Liver (tissue), 9 donors: ENCODE measurements around the gene SLC9A1. TPM values are rescaled to one million over a fixed set of nuclear protein-coding genes. Genes with fewer than 3 reads are reported as not detected.
"Not testable (repeated sequence)": the region's sequence is repeated elsewhere in the genome, so short reads cannot be mapped to it uniquely, and the experiment has no call there.

Source experiments
- DNase-seq: peaks from one replicate; pipeline ENCODE4 v3.0.0-alpha.2; 2017; ENCODE audit warnings: low spot score
- H3K27ac ChIP-seq, 2 donors: one replicate each; pipeline ENCODE4 v1.7.0; 2013; ENCODE audit warnings: inconsistent platforms in 2 of 2, low read length in 2 of 2, control low read depth in 1 of 2, low read depth in 1 of 2, mild to moderate bottlenecking in 1 of 2
- H3K27me3 ChIP-seq, 4 donors: one replicate each; pipeline versions ENCODE4 v1.6.1 to v1.7.0; 2013; ENCODE audit warnings: low read length in 3 of 4, inconsistent platforms in 1 of 4, mild to moderate bottlenecking in 1 of 4, moderate library complexity in 1 of 4; ENCODE audit not compliant: control insufficient read depth in 4 of 4, insufficient read depth in 4 of 4
- H3K36me3 ChIP-seq, 4 donors: one replicate each; pipeline versions ENCODE4 v1.6.1 to v1.7.0; 2013; ENCODE audit warnings: low read length in 3 of 4, mild to moderate bottlenecking in 3 of 4, low read depth in 1 of 4, moderate library complexity in 1 of 4; ENCODE audit not compliant: control insufficient read depth in 4 of 4, insufficient read depth in 3 of 4
- H3K4me1 ChIP-seq, 4 donors: one replicate each; pipeline versions ENCODE4 v1.6.1 to v1.7.0; 2013; ENCODE audit warnings: low read length in 3 of 4, mild to moderate bottlenecking in 3 of 4, moderate library complexity in 1 of 4; ENCODE audit not compliant: control insufficient read depth in 4 of 4, insufficient read depth in 4 of 4
- H3K4me3 ChIP-seq, 3 donors: one replicate each; pipeline versions ENCODE4 v1.6.1 to v1.7.0; 2013; ENCODE audit warnings: low read length in 3 of 3, control low read depth in 1 of 3, low read depth in 1 of 3, mild to moderate bottlenecking in 1 of 3
- H3K9ac ChIP-seq, 2 donors: one replicate each; pipeline ENCODE4 v1.7.0; 2013; ENCODE audit warnings: low read length in 2 of 2, mild to moderate bottlenecking in 2 of 2, moderate library complexity in 2 of 2, control low read depth in 1 of 2, low read depth in 1 of 2
- H3K9me3 ChIP-seq, 4 donors: one replicate each; pipeline versions ENCODE4 v1.6.1 to v1.7.0; 2013; ENCODE audit warnings: low read length in 3 of 4; ENCODE audit not compliant: control insufficient read depth in 4 of 4
- ATF3 ChIP-seq: IDR thresholded peaks from 2 replicates; pipeline ENCODE4 v1.6.1; 2016; ENCODE audit warnings: antibody characterized with exemption
- CTCF ChIP-seq: fragments of 150-350 bp; IDR thresholded peaks from 2 replicates; pipeline ENCODE4 v1.5.1; 2017; ENCODE audit warnings: improper control_type of control experiment, low read depth, low read length; ENCODE audit not compliant: missing input control
- EGR1 ChIP-seq, 2 donors: IDR thresholded peaks; 2 replicates each; pipeline ENCODE4 v1.6.1; 2016 to 2018; ENCODE audit warnings: antibody characterized with exemption in 2 of 2, low read depth in 2 of 2
- FOXA1 ChIP-seq: IDR thresholded peaks from 2 replicates; pipeline ENCODE4 v1.6.1; 2016; ENCODE audit warnings: antibody characterized with exemption
- FOXA2 ChIP-seq: IDR thresholded peaks from 2 replicates; pipeline ENCODE4 v1.6.1; 2016; ENCODE audit warnings: antibody characterized with exemption
- GABPA ChIP-seq, 2 donors: IDR thresholded peaks in 1 of 2; conservative IDR thresholded peaks in 1 of 2; 2 replicates each; pipeline ENCODE4 v1.6.1; 2016; ENCODE audit warnings: antibody characterized with exemption in 2 of 2, mild to moderate bottlenecking in 1 of 2, moderate library complexity in 1 of 2
- HNF4A ChIP-seq, 2 donors: conservative IDR thresholded peaks; 2 replicates each; pipeline ENCODE4 v1.6.1; 2016; ENCODE audit warnings: antibody characterized with exemption in 2 of 2, mild to moderate bottlenecking in 2 of 2
- HNF4G ChIP-seq: IDR thresholded peaks from 2 replicates; pipeline ENCODE4 v1.6.1; 2016; ENCODE audit warnings: antibody characterized with exemption
- JUND ChIP-seq, 2 donors: IDR thresholded peaks; 2 replicates each; pipeline ENCODE4 v1.6.1; 2016; ENCODE audit warnings: antibody characterized with exemption in 2 of 2
- MAX ChIP-seq: IDR thresholded peaks from 2 replicates; pipeline ENCODE4 v1.6.1; 2016; ENCODE audit warnings: antibody characterized with exemption
- NR2F2 ChIP-seq: IDR thresholded peaks from 2 replicates; pipeline ENCODE4 v1.6.1; 2016; ENCODE audit warnings: antibody characterized with exemption
- RAD21 ChIP-seq, 2 donors: IDR thresholded peaks; 2 replicates each; pipeline ENCODE4 v1.6.1; 2016; ENCODE audit warnings: antibody characterized with exemption in 2 of 2, mild to moderate bottlenecking in 2 of 2
- REST ChIP-seq: IDR thresholded peaks from 2 replicates; pipeline ENCODE4 v1.6.1; 2016; ENCODE audit warnings: antibody characterized with exemption, mild to moderate bottlenecking
- RXRA ChIP-seq, 2 donors: IDR thresholded peaks; 2 replicates each; pipeline ENCODE4 v1.6.1; 2017 to 2018; ENCODE audit warnings: antibody characterized with exemption in 2 of 2, mild to moderate bottlenecking in 1 of 2
- TAF1 ChIP-seq: conservative IDR thresholded peaks from 2 replicates; pipeline ENCODE4 v1.6.1; 2016; ENCODE audit warnings: antibody characterized with exemption, mild to moderate bottlenecking
- YY1 ChIP-seq: IDR thresholded peaks from 2 replicates; pipeline ENCODE4 v1.6.1; 2016; ENCODE audit warnings: antibody characterized with exemption, mild to moderate bottlenecking
- whole genome bisulfite sequencing: extraction: QIAGEN DNeasy Blood & Tissue Kit; methylation state at CpG from one replicate; pipeline ENCODE4 v1.1.7; 2013; 5-methylcytosine and 5-hydroxymethylcytosine counted together
- polyA plus RNA-seq, 2 donors: library from polyadenylated mRNA; stranded (reverse) in 1 of 2; unstranded in 1 of 2; fragments of 200-250 nt in 1 of 2; fragments of >200 nt in 1 of 2; fragmentation: Nextera tagmentation in 1 of 2; extraction: Ambion mirVana in 1 of 2; gene quantifications; one replicate each; pipeline versions ENCODE4 v1.2.1 to v1.2.3, GENCODE V29; 2013 to 2015
- total RNA-seq, 2 donors: library from RNA; depleted of rRNA; stranded (reverse); fragments of >200 nt; gene quantifications; one replicate each; pipeline ENCODE4 v1.2.3, GENCODE V29; 2014
- donor health status: healthy.
- donor health status: healthy.
- donor health status: healthy.
- donor health status: healthy.
- donor health status: healthy.

Gene SLC9A1
- total and polyA plus RNA-seq, 4 donors = 1.3 to 3.2 (median 1.5) TPM

GRCh38 chr1:27192039-27192529 lies 37.2 kb upstream of the SLC9A1 start (continued):
- no peak for TF ChIP-seq RAD21 (IDR thresholded peaks at IDR 0.05)
- TF ChIP-seq MAX = peak; percentile 88
- peak; percentile 61 for TF ChIP-seq HNF4G
- TF ChIP-seq TAF1 = no peak
- TF ChIP-seq FOXA2 = peak; percentile 81
- TF ChIP-seq FOXA1 = peak; percentile 67
- TF ChIP-seq YY1 = peak; percentile 59
- no peak for TF ChIP-seq CTCF

- DNase-seq, H3K36me3 ChIP-seq, H3K27ac ChIP-seq, H3K9ac ChIP-seq, H3K4me3 ChIP-seq, H3K27me3 ChIP-seq, H3K4me1 ChIP-seq, H3K9me3 ChIP-seq: not testable (repeated sequence)
- WGBS = 91% methylated on average over 3 of the region's 3 CpGs
Measured at GRCh38 chr1:27184665-27185064, 29.7 kb upstream of the SLC9A1 start.

GRCh38 chr1:27179979-27180378 lies 25.1 kb upstream of the SLC9A1 start:
- no peak overlapping the region for H3K9ac ChIP-seq
- no peaks in the 10 kb centered on the region for H3K27me3 ChIP-seq
- no peak overlapping the region for H3K27ac ChIP-seq

GRCh38 chr1:27179379-27179778 lies 24.5 kb upstream of the SLC9A1 start:
- Histone ChIP-seq H3K27me3 (no peaks in the 10 kb centered on the region), H3K9ac (no peak overlapping the region), H3K4me3 (no peak overlapping the region), H3K9me3 (no peaks in the 10 kb centered on the region), H3K36me3 (no peaks in the 10 kb centered on the region), H3K27ac (no peak overlapping the region), H3K4me1 (no peaks in the 10 kb centered on the region)
- TF ChIP-seq EGR1 (IDR thresholded peaks at IDR 0.05; ENCODE audit: low read depth in 2 of 2) = no peak
- TF ChIP-seq REST = no peak
- no peak for DNase-seq

More at GRCh38 chr1:27179979-27180378, 25.1 kb upstream of the SLC9A1 start:
- Histone ChIP-seq H3K9me3 (no peaks in the 10 kb centered on the region), H3K4me1 (no peaks in the 10 kb centered on the region), H3K36me3 (no peaks in the 10 kb centered on the region), H3K4me3 (no peak overlapping the region)
- no peak for DNase-seq
- 86% methylated on average over 3 of the region's 3 CpGs for WGBS
- TF ChIP-seq ATF3 (no peak), HNF4G (no peak), HNF4A (conservative IDR thresholded peaks at IDR 0.05) (no peak), RAD21 (IDR thresholded peaks at IDR 0.05) (no peak), YY1 (no peak), MAX (no peak), GABPA (IDR thresholded peaks at IDR 0.05 in 1 of 2, conservative IDR thresholded peaks at IDR 0.05 in 1 of 2) (no peak), RXRA (IDR thresholded peaks at IDR 0.05) (no peak), JUND (IDR thresholded peaks at IDR 0.05) (no peak), FOXA1 (no peak), FOXA2 (no peak), EGR1 (IDR thresholded peaks at IDR 0.05; ENCODE audit: low read depth in 2 of 2) (no peak), NR2F2 (no peak), TAF1 (no peak)
